ENCODE data around the gene DAW1. TPM values are rescaled to one million over a fixed set of nuclear protein-coding genes. Genes with fewer than 3 reads are reported as not detected.

Gene DAW1
- total RNA-seq, 2 donors from 2014 or later = 3.0 TPM; not detected in 1

- Histone ChIP-seq H3K27ac (no peak overlapping the region), H3K27me3 (replicated peaks; ENCODE audit: insufficient read depth) (no peaks in the 10 kb centered on the region), H3K4me1 (replicated peaks) (no peaks in the 10 kb centered on the region), H3K4me3 (no peak overlapping the region), H3K9me3 (no peaks in the 10 kb centered on the region), H3K36me3 (no peaks in the 10 kb centered on the region)
- TF ChIP-seq POLR2A (IDR thresholded peaks at IDR 0.05) (no peak), POLR2AphosphoS5 (IDR thresholded peaks at IDR 0.05) (no peak)
- TF ChIP-seq, protein P1, sequence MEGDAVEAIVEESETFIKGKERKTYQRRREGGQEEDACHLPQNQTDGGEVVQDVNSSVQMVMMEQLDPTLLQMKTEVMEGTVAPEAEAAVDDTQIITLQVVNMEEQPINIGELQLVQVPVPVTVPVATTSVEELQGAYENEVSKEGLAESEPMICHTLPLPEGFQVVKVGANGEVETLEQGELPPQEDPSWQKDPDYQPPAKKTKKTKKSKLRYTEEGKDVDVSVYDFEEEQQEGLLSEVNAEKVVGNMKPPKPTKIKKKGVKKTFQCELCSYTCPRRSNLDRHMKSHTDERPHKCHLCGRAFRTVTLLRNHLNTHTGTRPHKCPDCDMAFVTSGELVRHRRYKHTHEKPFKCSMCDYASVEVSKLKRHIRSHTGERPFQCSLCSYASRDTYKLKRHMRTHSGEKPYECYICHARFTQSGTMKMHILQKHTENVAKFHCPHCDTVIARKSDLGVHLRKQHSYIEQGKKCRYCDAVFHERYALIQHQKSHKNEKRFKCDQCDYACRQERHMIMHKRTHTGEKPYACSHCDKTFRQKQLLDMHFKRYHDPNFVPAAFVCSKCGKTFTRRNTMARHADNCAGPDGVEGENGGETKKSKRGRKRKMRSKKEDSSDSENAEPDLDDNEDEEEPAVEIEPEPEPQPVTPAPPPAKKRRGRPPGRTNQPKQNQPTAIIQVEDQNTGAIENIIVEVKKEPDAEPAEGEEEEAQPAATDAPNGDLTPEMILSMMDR (IDR thresholded peaks at IDR 0.05) = no peak
- intact Hi-C loops (cut with DNase I) = no loop called here
- DNase-seq (ENCODE audit: low spot score) = no peak
- 80% methylated on average over 6 of the region's 6 CpGs for WGBS
Measured at GRCh38 chr2:227876300-227876801, 4.9 kb downstream of the DAW1 start.

- intact Hi-C loops (cut with DNase I) = no loop called here
- 61% methylated on average over 9 of the region's 9 CpGs for WGBS
- H3K27me3 ChIP-seq (replicated peaks; ENCODE audit: insufficient read depth) = no peaks in the 10 kb centered on the region
- H3K36me3 ChIP-seq = no peaks in the 10 kb centered on the region
- H3K4me3 ChIP-seq = no peak overlapping the region
- TF ChIP-seq POLR2AphosphoS5 (IDR thresholded peaks at IDR 0.05) (no peak), POLR2A (IDR thresholded peaks at IDR 0.05) (no peak)
- TF ChIP-seq, protein P1 (IDR thresholded peaks at IDR 0.05) = no peak
- H3K9me3 ChIP-seq = no peaks in the 10 kb centered on the region
- no peaks in the 10 kb centered on the region for H3K4me1 ChIP-seq (replicated peaks)
- H3K27ac ChIP-seq = no peak overlapping the region
- DNase-seq (ENCODE audit: low spot score) = no peak
Measured at GRCh38 chr2:227877421-227878310, 6.2 kb downstream of the DAW1 start.

- Histone ChIP-seq H3K9me3 (no peaks in the 10 kb centered on the region), H3K36me3 (no peaks in the 10 kb centered on the region), H3K27ac (no peak overlapping the region), H3K4me3 (no peak overlapping the region), H3K4me1 (replicated peaks) (no peaks in the 10 kb centered on the region), H3K27me3 (replicated peaks; ENCODE audit: insufficient read depth) (no peaks in the 10 kb centered on the region)
- TF ChIP-seq, protein P1 (IDR thresholded peaks at IDR 0.05) = no peak
- TF ChIP-seq POLR2AphosphoS5 (IDR thresholded peaks at IDR 0.05) (no peak), POLR2A (IDR thresholded peaks at IDR 0.05) (no peak)
- no peak for DNase-seq (ENCODE audit: low spot score)
- 76% methylated on average over 3 of the region's 3 CpGs for WGBS
- intact Hi-C loops (cut with DNase I) = no loop called here
Measured at GRCh38 chr2:227880460-227880859, 9.0 kb downstream of the DAW1 start.

- H3K4me1 ChIP-seq (replicated peaks) = no peaks in the 10 kb centered on the region
- intact Hi-C loops (cut with DNase I) = no loop called here
Measured at GRCh38 chr2:227881866-227882517, 10.6 kb downstream of the DAW1 start.

More at GRCh38 chr2:227881866-227882517, 10.6 kb downstream of the DAW1 start:
- 76% methylated on average over 4 of the region's 4 CpGs for WGBS
- DNase-seq (ENCODE audit: low spot score) = no peak
- no peaks in the 10 kb centered on the region for H3K27me3 ChIP-seq (replicated peaks; ENCODE audit: insufficient read depth)
- H3K27ac ChIP-seq = no peak overlapping the region
- no peaks in the 10 kb centered on the region for H3K36me3 ChIP-seq
- TF ChIP-seq POLR2A (IDR thresholded peaks at IDR 0.05) = no peak
- TF ChIP-seq POLR2AphosphoS5 (IDR thresholded peaks at IDR 0.05) = no peak
- TF ChIP-seq, protein P1 (IDR thresholded peaks at IDR 0.05) = no peak
- H3K4me3 ChIP-seq = no peak overlapping the region
- no peaks in the 10 kb centered on the region for H3K9me3 ChIP-seq

Data from prostate gland (tissue), 2 donors.